GM19043 (cell line): ENCODE measurements around the gene FCHSD2.
"Not testable (repeated sequence)": the region's sequence is repeated elsewhere in the genome, so short reads cannot be mapped to it uniquely, and the experiment has no call there.

ENCODE experiments used
- ATAC-seq: cut with Tn5 transposase; IDR thresholded peaks from one replicate; pipeline ENCODE4 v1.9.1; 2021; ENCODE audit warnings: low read depth; ENCODE audit not compliant: unreplicated experiment

FCHSD2 gene

DNA sequence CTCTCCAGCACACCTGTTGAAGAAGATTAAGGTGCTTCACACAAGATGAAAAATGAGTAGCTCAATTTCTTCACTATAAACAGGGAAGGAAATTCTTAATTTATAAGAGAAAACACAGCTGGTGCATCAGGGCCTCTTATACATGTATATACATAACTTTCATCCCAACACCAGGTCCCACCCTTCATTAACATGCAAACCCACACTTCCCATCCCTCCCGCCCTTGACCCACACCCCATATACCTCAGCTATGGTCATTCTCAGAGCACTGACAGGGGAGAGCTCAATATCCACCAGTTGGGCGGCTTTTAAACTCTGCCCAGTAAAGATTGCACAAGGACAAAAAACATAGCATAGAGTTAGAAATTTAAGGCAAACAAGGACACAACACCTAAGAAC, 242.1 kb downstream of the FCHSD2 start:
- ATAC-seq = no peak

DNA sequence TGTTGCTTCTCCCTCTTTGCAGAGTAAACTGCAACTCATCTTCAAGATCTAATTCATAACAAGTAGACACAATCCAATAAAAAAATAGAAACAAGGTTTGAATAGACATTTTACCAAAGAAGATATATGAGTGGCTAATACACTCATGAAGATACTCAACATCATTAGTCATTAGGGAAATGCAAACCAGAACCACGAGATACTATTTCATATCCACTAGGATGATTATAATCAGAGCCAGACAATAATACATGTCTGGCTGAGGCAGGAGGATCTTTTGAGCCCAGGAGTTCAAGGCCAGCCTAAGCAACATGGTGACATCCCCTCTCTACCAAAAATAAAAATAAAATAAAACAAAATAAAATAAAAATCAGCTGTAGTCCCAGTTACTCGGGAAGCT, 242.9 kb downstream of the FCHSD2 start:
- ATAC-seq = no peak

DNA sequence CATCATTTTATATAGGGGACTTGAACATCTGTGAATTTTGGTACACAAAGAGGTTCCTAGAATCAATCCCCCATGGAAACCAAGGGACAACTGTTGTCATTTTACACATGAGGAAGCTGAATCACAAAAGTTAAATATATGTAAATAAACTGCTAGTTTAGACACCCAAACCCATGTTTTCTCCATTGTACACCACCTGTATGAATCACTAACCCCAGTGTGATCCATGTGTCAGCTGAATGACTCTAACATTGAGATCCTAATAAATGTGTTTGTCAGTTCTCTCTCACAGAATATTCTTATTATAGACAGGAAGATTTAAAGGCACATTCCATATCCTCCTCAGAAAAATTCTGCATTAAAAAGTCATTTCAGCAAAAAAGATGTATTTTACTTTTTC, 244.6 kb downstream of the FCHSD2 start:
- ATAC-seq = no peak

DNA sequence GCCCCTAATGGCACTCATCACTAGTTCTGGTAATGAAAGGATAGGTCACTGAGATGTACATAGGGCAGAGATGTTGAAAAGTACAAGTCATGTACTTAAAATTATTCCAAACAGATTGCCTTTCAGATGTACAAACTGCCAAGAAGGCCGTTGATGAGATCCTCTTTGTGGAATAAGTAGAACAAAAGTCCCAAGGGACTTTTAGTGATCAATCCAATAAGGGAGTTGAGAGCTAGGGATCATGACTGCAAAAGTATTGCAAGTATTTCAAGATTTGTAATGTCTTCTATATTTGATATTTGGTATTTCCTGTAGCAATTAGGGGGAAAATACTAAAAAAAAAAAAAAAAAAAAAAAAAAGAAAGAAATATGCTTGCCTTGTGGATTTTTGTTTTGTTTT, 245.7 kb downstream of the FCHSD2 start:
- no peak for ATAC-seq

DNA sequence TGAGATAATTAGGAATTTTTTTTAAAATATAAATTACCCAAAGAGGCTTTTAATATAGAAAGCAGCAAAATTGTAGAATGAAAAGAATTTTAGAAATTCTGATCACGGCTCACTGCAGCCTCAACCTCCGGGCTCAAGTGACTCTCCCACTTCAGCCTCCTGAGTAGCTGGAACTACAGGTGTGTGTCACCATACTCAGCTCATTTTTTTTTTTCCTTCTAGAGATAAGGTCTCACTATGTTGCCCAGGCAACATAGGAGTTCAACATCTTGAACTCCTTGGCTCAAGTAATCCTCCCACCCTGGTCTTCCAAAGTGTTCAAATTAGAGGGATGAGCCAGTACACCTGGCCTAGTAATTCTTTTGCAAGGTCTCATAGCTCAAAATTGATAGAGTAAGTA, 251.2 kb downstream of the FCHSD2 start:
- ATAC-seq = no peak

DNA sequence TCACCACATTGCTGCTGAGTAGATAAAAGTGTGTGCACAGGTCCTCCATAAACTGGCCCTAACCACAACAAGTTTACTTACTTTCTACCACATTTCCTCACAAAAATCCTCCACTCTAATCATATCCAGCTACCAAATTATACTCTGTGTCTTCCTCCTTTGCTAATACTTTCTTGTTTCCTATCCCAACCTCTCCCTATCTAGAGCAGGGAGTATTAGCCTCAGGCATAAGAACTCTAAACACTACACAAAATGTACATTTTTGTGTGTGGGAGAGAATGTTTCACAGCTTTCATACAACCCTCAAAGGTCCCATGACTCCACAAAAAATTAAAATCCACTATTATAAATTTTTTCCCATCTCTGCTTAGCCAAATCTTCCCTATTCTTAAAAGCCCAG, 255.5 kb downstream of the FCHSD2 start:
- no peak for ATAC-seq

DNA sequence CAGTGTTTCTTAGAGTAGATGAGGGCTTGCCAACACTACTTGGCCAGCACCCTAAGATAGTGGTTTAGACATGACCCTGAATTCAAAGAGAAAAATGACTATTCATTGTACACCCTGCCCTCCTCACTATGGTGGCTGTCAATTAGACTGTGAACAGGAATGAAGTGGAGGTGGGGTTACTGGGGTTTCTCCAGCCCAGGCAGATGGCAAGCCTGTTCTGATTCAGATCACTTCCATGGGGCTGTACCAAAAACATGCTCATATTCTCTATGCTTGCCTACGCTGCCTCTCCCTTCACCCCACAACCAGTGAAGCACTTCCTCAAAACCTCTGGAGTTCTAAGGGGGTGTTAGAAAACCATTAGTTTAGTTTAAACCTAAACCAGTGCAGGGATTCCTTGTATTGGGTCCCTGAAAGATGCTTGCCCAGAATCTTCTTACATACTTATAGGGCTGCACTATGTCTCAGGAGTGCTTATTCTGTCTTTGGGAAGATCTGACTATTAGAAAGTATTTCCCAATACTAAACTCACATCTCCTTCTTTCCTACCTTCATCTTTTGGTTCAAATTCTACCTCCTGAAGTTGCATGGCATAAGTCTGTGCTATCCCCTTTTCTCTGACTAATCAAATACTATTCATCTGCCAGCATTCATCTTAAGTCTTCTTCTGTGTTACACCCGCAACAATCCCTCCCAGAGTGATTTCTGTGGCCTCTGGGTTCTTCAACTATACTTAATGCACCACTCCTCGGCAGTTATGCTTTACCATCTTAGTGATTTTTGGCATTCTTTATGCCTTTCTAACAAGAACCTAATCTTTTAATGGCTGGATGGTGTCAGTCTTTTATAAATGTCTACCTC, 256.1 kb downstream of the FCHSD2 start:
- ATAC-seq = no peak

DNA sequence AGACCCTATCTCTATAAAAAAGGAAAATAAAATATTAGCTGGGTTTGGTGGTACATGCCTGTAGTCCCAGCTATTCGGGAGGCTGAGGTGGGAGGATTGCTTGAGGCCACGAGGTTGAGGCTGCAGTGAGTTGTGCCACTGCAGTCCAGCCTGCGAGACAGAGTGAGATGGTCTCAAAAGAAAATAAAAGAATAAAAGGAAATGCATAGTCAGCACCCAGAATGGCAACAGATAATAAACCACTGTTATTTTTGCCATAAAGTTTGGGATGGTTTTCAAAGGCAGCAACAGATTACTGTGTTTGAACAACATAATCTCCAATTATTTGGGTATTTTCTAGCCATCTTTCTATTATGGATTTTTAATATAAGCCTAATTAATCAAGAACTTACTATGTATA, 266.0 kb downstream of the FCHSD2 start:
- no peak for ATAC-seq

DNA sequence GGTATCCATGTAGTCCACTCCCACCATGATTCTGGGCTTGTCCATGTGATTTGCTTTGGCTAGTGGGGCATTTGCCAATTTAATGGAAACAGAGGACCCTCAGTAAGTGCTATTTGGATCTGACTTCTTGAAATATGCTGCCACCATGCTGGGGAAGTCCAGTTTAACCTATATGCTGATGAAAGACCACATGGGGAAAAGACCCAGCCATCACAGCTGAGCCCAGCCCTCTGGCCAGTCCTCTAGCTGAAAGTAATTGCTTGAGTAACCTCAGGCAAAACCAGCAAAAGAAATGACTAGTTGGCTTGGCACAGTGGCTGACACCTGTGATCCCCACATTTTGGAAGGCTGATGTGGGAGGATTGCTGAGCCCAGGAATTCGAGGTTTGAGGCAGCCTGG, 266.4 kb downstream of the FCHSD2 start:
- ATAC-seq = no peak

DNA sequence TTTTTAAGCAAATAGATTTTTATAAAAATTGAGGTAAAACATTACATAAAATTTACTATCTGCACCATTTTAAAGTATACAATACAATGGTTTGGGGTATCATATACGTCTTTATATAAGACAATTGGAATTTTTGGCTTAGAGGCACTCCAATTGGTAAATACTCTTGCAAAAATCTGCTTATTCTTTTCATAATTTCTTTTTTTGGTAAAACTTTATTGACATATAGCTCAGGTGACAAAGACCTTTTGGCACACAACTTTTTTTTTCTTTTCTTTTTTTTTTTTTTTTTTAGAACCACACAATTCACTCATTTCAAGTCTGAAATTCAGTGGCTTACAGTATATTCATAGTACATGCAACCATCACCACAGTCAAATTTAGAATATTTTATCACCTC, 270.1 kb downstream of the FCHSD2 start:
- ATAC-seq = no peak

DNA sequence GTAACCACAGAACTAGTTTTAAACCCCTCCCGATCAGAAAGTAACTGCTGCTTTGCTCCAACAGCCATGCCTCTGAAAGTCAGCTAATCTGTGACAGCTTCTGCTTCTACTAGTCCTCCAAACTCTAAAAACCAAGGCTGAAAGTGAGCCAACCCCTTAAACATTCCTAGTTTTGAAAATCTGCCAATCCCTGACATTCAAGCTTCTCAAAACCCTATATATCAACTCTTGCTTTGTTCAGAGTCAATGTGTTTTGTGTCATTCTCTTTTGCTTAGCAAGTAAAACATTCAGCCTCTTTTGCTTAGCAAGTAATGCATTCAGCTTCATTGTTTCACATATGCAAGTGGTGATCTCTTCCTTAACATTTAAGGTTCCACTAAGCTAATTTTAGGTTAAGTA, 271.0 kb downstream of the FCHSD2 start:
- ATAC-seq = no peak

DNA sequence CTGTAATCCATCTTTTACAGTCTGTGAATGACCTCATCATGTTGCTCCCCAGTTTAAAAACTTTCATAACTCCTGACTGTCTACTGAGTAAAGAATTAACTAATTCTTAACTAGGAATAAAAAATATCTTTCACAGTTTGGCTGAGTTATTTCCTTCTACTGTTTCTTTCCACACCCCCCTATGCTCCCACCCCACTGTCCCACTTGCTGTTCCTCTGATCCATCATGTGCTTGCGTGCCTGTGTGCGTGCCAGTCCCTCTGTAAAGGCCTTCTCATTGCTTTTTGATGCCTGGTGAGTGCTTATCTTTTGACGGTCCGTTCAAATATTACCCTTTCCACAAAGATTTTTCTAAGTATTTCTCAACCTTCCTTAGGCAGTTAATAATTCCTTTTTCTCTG, 272.3 kb downstream of the FCHSD2 start:
- no peak for ATAC-seq

DNA sequence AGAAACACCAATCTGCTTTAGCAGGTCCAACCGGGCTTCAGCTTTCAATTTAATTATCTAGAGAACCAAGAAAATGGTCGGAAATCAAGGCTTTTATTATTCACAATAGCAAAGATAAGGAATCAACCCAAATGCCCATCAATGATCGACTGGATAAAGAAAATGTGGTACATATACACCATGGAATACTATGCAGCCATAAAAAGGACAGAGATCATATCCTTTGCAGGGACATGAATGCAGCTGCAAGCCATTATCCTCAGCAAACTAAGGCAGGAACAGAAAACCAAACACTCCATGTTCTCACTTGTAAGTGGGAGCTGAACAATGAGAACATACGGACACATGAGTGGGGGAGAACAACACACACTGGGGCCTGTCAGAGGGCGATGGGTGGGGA, 274.1 kb downstream of the FCHSD2 start:
- ATAC-seq = no peak

DNA sequence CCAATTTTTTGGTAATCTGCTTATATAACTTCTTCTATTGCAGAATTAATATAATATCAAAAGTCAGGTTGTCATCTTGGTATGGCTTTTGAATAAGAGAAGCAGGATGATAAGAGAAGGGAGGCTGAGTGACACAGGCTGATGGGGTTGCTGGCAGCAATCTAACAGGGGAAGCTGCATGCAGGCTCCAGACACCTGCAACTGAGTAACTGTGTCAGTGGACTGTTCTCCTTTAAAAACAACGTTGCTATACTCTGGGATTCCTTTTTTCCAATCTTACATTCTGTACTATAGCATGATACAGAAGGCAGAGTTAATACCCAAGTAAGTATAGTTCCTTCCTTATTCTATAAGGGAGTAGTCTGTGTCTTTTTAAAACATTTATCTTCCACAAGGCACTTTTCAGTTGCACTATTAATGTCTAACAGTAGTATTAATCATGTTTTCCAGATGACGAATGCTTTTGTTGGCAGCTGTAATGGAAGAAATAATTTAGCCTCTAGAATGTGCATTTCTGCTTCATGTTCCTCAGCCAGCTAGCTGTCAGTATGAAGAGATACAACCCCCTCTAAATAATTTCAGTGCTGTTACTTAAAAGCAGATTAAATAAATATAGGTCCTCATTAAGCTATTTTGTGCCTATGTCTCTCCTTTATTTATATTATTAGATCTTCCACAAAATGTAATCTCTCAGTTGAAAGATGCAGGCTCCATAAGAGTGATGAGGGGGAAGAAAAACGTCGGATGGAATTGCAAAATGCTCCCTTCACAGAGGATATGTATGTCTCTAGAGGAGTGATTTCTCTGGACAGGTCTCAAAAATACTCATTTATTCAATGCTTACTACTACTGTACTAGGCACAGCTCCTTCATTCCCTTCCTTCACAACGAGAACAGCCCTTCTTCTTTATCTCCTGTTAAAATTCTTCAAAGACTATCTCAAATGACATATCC, 277.1 kb downstream of the FCHSD2 start:
- no peak for ATAC-seq

DNA sequence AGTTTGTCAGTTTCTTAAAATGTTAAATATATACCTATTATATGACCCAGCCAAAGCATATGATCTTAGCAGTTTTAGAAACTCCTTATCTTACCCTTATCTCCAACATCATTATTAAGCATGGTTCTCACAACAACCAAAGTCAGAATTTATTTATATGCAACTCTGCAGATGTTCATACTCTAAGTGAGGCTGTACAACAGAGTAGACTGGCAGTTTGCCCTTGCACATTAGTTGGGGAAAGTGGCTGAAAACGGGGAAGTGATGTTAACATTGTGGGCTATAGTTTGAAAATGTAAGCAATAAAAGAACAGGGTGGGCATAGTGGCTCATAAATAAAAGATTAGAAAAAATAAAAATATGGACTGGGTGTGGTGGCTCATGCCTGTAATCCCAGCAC, 278.2 kb downstream of the FCHSD2 start:
- no peak for ATAC-seq

DNA sequence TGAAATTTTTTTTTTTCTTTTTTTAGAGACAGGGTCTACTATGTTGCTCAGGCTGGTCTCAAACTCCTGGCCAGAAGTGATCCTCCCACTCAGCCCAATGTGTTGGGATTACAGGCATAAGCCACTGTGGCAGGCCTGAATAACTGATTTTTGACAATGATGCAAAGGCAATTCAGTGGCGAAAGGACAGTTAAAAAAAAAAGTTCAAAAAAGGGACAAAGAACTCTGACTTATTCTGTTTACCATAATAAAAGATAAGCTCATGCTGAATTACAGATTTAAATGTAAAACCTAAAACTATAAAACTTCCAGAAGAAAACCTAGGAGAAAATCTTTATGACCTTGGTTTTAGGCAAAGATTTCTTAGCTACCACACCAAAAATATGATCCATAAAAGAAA, 279.0 kb downstream of the FCHSD2 start:
- ATAC-seq = no peak

DNA sequence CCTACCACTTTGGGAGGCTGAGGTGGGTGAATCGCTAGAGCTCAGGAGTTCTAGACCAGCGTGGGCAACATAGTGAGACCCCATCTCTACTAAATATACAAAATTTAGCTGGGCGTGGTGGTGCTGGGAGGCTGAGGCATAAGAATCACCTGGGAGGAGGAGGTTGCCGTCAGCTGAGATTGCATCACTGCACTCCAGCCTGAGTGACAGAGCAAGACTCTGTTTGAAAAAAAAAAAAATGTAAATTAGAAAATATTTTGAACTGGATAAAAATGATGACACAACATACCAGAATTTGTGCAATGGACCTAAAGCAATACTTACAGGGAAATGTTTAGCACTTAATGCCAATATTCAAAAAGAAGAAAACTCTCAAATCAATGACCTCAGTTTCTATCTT, 281.5 kb downstream of the FCHSD2 start:
- ATAC-seq = no peak

DNA sequence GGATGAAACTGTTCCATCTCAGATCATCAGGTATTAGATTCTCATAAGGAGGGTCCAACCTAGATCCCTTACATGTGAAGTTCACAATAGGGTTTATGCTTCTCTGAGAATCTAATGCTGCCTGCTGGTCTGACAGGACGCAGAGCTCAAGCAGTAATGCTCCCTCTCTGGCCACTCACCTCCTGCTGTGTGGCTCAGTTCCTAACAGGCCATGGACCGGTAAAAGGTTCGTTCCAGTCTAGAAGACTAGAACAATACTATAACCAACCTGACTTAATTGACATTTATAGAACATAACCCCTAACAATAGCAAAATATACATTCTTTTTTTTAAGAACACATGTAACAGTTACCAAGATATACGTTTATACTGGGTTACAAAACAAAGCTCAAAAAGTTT, 282.1 kb downstream of the FCHSD2 start:
- ATAC-seq = no peak

DNA sequence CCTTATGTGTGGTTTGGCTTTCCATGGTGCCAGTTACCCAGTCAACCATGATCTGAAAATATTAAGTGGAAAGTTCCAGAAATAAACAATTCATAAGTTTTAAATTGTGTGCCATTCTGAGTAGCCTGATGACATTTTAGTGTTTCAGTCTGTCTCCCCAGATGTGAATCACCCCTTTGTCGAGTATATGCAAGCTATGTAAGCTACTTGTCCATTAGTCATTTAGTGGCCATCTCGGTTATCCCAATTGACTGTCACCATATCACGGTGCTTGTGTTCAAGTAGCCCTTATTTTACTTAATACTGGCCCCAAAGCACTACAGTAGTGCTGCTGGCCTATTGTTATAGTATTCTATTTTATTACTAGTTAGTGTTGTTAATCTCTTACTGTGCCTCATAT, 283.0 kb downstream of the FCHSD2 start:
- no peak for ATAC-seq

DNA sequence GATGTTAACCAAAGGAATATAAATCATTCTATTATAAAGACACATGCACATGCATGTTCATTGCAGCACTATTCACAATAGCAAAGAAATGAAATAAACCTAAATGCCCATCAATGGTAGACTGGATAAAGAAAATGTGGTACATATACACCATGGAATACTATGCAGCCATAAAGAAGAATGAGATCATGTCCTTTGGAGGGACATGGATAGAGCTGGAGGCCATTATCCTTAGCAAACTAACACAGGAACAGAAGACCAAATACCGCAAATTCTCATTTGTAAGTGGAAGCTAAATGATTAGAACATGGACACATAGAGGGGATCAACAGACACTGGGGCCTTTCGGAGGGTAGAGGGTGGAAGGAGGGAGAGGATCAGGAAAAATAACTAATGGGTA, 283.9 kb downstream of the FCHSD2 start:
- ATAC-seq = not testable (repeated sequence)

DNA sequence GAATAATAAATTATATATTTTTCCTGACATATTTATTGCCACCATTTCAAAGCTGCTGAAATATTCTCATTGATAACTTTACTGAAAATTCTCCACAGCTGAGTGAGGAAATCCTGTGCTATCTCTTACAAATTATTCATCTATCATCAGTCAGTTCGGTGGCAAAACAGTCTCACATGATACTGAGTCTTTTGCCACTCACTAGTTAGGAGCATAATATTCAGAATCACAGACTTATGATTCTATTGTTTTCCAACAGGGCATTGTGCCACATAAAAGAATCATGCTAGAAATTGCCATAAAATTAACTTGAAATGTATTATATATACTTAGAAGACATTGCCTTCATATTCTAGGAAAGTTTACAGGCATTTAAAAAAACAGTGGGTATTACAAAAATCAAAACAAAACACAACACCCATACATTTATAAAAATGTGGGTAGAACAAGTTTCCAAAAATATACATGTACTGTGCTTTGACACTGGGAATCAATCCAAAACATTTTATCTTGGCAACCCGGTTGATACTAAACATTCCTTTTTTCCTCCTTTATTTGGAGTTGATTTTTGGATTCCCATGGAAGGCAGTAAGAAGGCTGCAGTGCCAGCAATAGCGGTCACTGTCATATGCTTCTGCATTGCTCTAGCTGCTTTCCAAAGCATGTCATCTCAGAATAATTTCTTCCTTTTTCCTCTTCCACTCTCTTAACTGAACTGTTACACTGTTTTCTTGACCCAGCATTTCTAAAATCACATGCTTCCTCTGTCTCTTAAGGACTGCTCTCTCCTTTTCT, 285.4 kb downstream of the FCHSD2 start:
- no peak for ATAC-seq
